Colonic mucosa (tissue), 4 donors: ENCODE data around the gene P2RY6. TPM values are rescaled to one million over a fixed set of nuclear protein-coding genes. Genes with fewer than 3 reads are reported as not detected.

ENCODE experiments used
- DNase-seq: peaks from one replicate; pipeline ENCODE4 v3.0.0-alpha.2; 2020
- H3K27ac ChIP-seq: fragments of 200-600 bp; one replicate; pipeline ENCODE4 v1.8.0; 2021
- H3K27me3 ChIP-seq: fragments of 200-600 bp; one replicate; pipeline ENCODE4 v1.8.0; 2021
- H3K36me3 ChIP-seq: fragments of 200-600 bp; one replicate; pipeline ENCODE4 v1.8.0; 2021
- H3K4me1 ChIP-seq: fragments of 200-600 bp; one replicate; pipeline ENCODE4 v1.8.0; 2021; ENCODE audit warnings: mild to moderate bottlenecking
- H3K4me3 ChIP-seq: fragments of 200-600 bp; one replicate; pipeline ENCODE4 v1.8.0; 2021
- H3K9ac ChIP-seq, 2 donors: one replicate each; pipeline ENCODE4 v1.7.0; 2013; ENCODE audit warnings: control low read depth in 2 of 2, low read depth in 2 of 2, low read length in 2 of 2
- H3K9me3 ChIP-seq: fragments of 200-600 bp; one replicate; pipeline ENCODE4 v1.8.0; 2021
- CTCF ChIP-seq: fragments of 200-600 bp; IDR thresholded peaks from one replicate; pipeline ENCODE4 v1.8.0; 2022; ENCODE audit warnings: antibody characterized with exemption, mild to moderate bottlenecking
- intact Hi-C: fragments of 100-400 bp; cut with DNase I; formaldehyde crosslinking; loops from one replicate; pipeline ENCODE4 v1.14.1; 2022
- total RNA-seq, 2 donors: library from RNA; stranded (reverse); fragmentation: NEBNext Ultra II Directional in 1 of 2; extraction: Animal tissue kit (Norgen Biotek cat#: 25700) in 1 of 2; gene quantifications; one replicate each; pipeline ENCODE4 v1.2.1, GENCODE V29; 2021
- donor health status: healthy.
- donor health status: DM: no; HTN: no; CAD: no.
- donor health status: DM: no; HTN: no; CAD: no.

Gene P2RY6
- total RNA-seq, 2 donors from 2014 or later: 0.91 to 1.4 TPM

GRCh38 chr11:73243093-73243485 is 29.0 kb upstream of the P2RY6 start:
- H3K9ac ChIP-seq: no peak overlapping the region
- TF ChIP-seq CTCF: no peak
- H3K4me3 ChIP-seq: no peak overlapping the region
- no peaks in the 10 kb centered on the region for H3K36me3 ChIP-seq
- H3K27ac ChIP-seq: no peak overlapping the region
- intact Hi-C loops: loop anchor here (2.0 to 10.0 kb wide), 3 partner anchors 58 to 406 kb away; no protein-coding TSS in a partner anchor
- H3K9me3 ChIP-seq: no peaks in the 10 kb centered on the region
- no peaks in the 10 kb centered on the region for H3K27me3 ChIP-seq
- DNase-seq: no peak
- H3K4me1 ChIP-seq: no peaks in the 10 kb centered on the region

- no peaks in the 10 kb centered on the region for H3K36me3 ChIP-seq
- H3K9me3 ChIP-seq: no peaks in the 10 kb centered on the region
- H3K4me1 ChIP-seq: no peaks in the 10 kb centered on the region
- intact Hi-C loops: loop anchor here (5.0 to 10.0 kb wide), 2 partner anchors 320 to 407 kb away; no protein-coding TSS in a partner anchor
- no peaks in the 10 kb centered on the region for H3K27me3 ChIP-seq
- H3K27ac ChIP-seq: no peak overlapping the region
- no peak for TF ChIP-seq CTCF
- no peak overlapping the region for H3K4me3 ChIP-seq
- DNase-seq: no peak
- H3K9ac ChIP-seq: no peak overlapping the region
These were observed 27.4 kb upstream of the P2RY6 start for GRCh38 chr11:73244589-73245240.

GRCh38 chr11:73245461-73245860 is 26.7 kb upstream of the P2RY6 start:
- intact Hi-C loops: loop anchor here (10.0 kb wide), 1 partner anchor 321 kb away; no protein-coding TSS in a partner anchor

GRCh38 chr11:73246303-73246702 is 25.8 kb upstream of the P2RY6 start:
- H3K4me1 ChIP-seq: no peaks in the 10 kb centered on the region
- TF ChIP-seq CTCF: no peak
- DNase-seq: no peak
- H3K27me3 ChIP-seq: no peaks in the 10 kb centered on the region
- no peak overlapping the region for H3K4me3 ChIP-seq
- H3K36me3 ChIP-seq: no peaks in the 10 kb centered on the region
- H3K9me3 ChIP-seq: no peaks in the 10 kb centered on the region
- intact Hi-C loops: loop anchor here (10.0 kb wide), 1 partner anchor 322 kb away; no protein-coding TSS in a partner anchor
- H3K9ac ChIP-seq: no peak overlapping the region
- H3K27ac ChIP-seq: no peak overlapping the region

More at GRCh38 chr11:73245461-73245860, 26.7 kb upstream of the P2RY6 start:
- no peak overlapping the region for H3K27ac ChIP-seq
- TF ChIP-seq CTCF: no peak
- DNase-seq: no peak
- H3K9ac ChIP-seq: no peak overlapping the region
- no peaks in the 10 kb centered on the region for H3K9me3 ChIP-seq
- no peaks in the 10 kb centered on the region for H3K36me3 ChIP-seq
- no peaks in the 10 kb centered on the region for H3K27me3 ChIP-seq
- H3K4me3 ChIP-seq: no peak overlapping the region
- no peaks in the 10 kb centered on the region for H3K4me1 ChIP-seq

- no peak for TF ChIP-seq CTCF
- no peak overlapping the region for H3K9ac ChIP-seq
- no peaks in the 10 kb centered on the region for H3K4me1 ChIP-seq
- H3K27me3 ChIP-seq: no peaks in the 10 kb centered on the region
- DNase-seq: no peak
- no peak overlapping the region for H3K4me3 ChIP-seq
- no peaks in the 10 kb centered on the region for H3K9me3 ChIP-seq
- no peaks in the 10 kb centered on the region for H3K36me3 ChIP-seq
- intact Hi-C loops: loop anchor here (10.0 kb wide), 1 partner anchor 324 kb away; no protein-coding TSS in a partner anchor
- no peak overlapping the region for H3K27ac ChIP-seq
These were observed 23.5 kb upstream of the P2RY6 start for GRCh38 chr11:73248526-73249185.
